CD14-positive monocyte (primary cell): ENCODE measurements around the gene CLK3. TPM values are rescaled to one million over a fixed set of nuclear protein-coding genes. Genes with fewer than 3 reads are reported as not detected.

Source experiments
- DNase-seq, 3 donors: peaks; one replicate each; pipeline ENCODE4 v3.0.0-alpha.2; 2011 to 2022
- H2AFZ ChIP-seq: 2 replicates; pipeline ENCODE4 v1.6.0; 2012; ENCODE audit warnings: mild to moderate bottlenecking, low read depth, low read length, inconsistent platforms; ENCODE audit not compliant: insufficient read depth, poor library complexity, severe bottlenecking
- H3K27ac ChIP-seq, 2 donors: 1 replicate in 1 of 2; 2 replicates in 1 of 2; pipeline ENCODE4 v1.5.1; 2012 to 2013; ENCODE audit warnings: low read length in 2 of 2, control low read depth in 1 of 2, inconsistent platforms in 1 of 2, low read depth in 1 of 2, mild to moderate bottlenecking in 1 of 2
- H3K27me3 ChIP-seq, 2 donors: one replicate each; pipeline versions ENCODE4 v1.6.0 to v1.6.1; 2011 to 2013; ENCODE audit warnings: low read length in 2 of 2; ENCODE audit not compliant: control insufficient read depth in 2 of 2, insufficient read depth in 2 of 2
- H3K36me3 ChIP-seq, 2 donors: replicated peaks in 1 of 2; 1 replicate in 1 of 2; 2 replicates in 1 of 2; pipeline versions ENCODE4 v1.5.1 to v1.6.1; 2012 to 2013; ENCODE audit warnings: low read length in 2 of 2, control low read depth in 1 of 2, inconsistent platforms in 1 of 2, mild to moderate bottlenecking in 1 of 2; ENCODE audit not compliant: insufficient read depth in 2 of 2, control insufficient read depth in 1 of 2
- H3K4me1 ChIP-seq, 2 donors: 1 replicate in 1 of 2; 2 replicates in 1 of 2; pipeline versions ENCODE4 v1.5.1 to v1.6.1; 2012 to 2013; ENCODE audit warnings: low read length in 2 of 2, control low read depth in 1 of 2, inconsistent platforms in 1 of 2, mild to moderate bottlenecking in 1 of 2, moderate library complexity in 1 of 2; ENCODE audit not compliant: insufficient read depth in 2 of 2, control insufficient read depth in 1 of 2
- H3K4me2 ChIP-seq: replicated peaks from 2 replicates; pipeline ENCODE3; 2012; ENCODE audit warnings: low read length, moderate library complexity, mild to moderate bottlenecking; ENCODE audit not compliant: poor library complexity, severe bottlenecking; ENCODE audit errors: extremely low read depth
- H3K4me3 ChIP-seq, 3 experiments: fragments of 200-600 bp in 1 of 3; sonication (generic) in 1 of 3; replicated peaks in 1 of 3; 1 replicate in 2 of 3; 2 replicates in 1 of 3; pipeline ENCODE4 v1.5.1; 2011 to 2013; ENCODE audit warnings: low read length in 3 of 3, mild to moderate bottlenecking in 3 of 3, control low read depth in 2 of 3, low read depth in 2 of 3, inconsistent platforms in 1 of 3, moderate library complexity in 1 of 3
- H3K79me2 ChIP-seq: 2 replicates; pipeline ENCODE4 v1.6.0; 2012; ENCODE audit warnings: mild to moderate bottlenecking, control low read depth, inconsistent platforms, low read length, moderate library complexity; ENCODE audit not compliant: insufficient read depth
- H3K9ac ChIP-seq: 2 replicates; pipeline ENCODE4 v1.6.0; 2017; ENCODE audit warnings: low read length, mild to moderate bottlenecking; ENCODE audit not compliant: insufficient read depth, poor library complexity, severe bottlenecking
- H3K9me3 ChIP-seq, 2 donors: replicated peaks in 1 of 2; 1 replicate in 1 of 2; 2 replicates in 1 of 2; pipeline versions ENCODE4 v1.5.1 to v1.6.1; 2012 to 2013; ENCODE audit warnings: low read length in 2 of 2, control low read depth in 1 of 2; ENCODE audit not compliant: control insufficient read depth in 1 of 2, insufficient read depth in 1 of 2
- H4K20me1 ChIP-seq: 2 replicates; pipeline ENCODE4 v1.6.0; 2012; ENCODE audit warnings: mild to moderate bottlenecking, low read length, control low read depth, moderate library complexity; ENCODE audit not compliant: insufficient read depth
- H3K27ac Mint-ChIP-seq, 7 donors: one replicate each; pipeline ENCODE4 v1.8.0; 2020; ENCODE audit warnings: mild to moderate bottlenecking in 7 of 7, mixed read lengths in 7 of 7, moderate library complexity in 6 of 7, inconsistent platforms in 2 of 7
- H3K27me3 Mint-ChIP-seq, 3 donors: one replicate each; pipeline ENCODE4 v1.8.0; 2021 to 2022; ENCODE audit warnings: low read depth in 3 of 3, mild to moderate bottlenecking in 3 of 3, mixed read lengths in 3 of 3, moderate library complexity in 3 of 3, inconsistent platforms in 1 of 3
- H3K36me3 Mint-ChIP-seq, 2 donors: one replicate each; pipeline ENCODE4 v1.8.0; 2020; ENCODE audit warnings: mixed read lengths in 2 of 2, inconsistent platforms in 1 of 2, mild to moderate bottlenecking in 1 of 2
- H3K4me1 Mint-ChIP-seq: one replicate; pipeline ENCODE4 v1.8.0; 2020; ENCODE audit warnings: mild to moderate bottlenecking, mixed read lengths
- H3K4me3 Mint-ChIP-seq, 2 donors: one replicate each; pipeline ENCODE4 v1.8.0; 2020; ENCODE audit warnings: mild to moderate bottlenecking in 2 of 2, mixed read lengths in 2 of 2, moderate library complexity in 1 of 2
- H3K9me3 Mint-ChIP-seq, 7 donors: one replicate each; pipeline ENCODE4 v1.8.0; 2020 to 2022; ENCODE audit warnings: mixed read lengths in 7 of 7, mild to moderate bottlenecking in 6 of 7, moderate library complexity in 6 of 7, inconsistent platforms in 2 of 7
- CTCF ChIP-seq: fragments of 200-600 bp; IDR thresholded peaks from one replicate; pipeline ENCODE4 v1.8.0; 2022; ENCODE audit warnings: antibody characterized with exemption, mild to moderate bottlenecking
- WGBS: methylation state at CpG from one replicate; pipeline ENCODE4 v1.1.5; 2013; ENCODE audit warnings: missing lambda C conversion rate; ENCODE audit not compliant: insufficient coverage; 5-methylcytosine and 5-hydroxymethylcytosine counted together
- intact Hi-C, 2 donors: fragments of 100-400 bp; cut with micrococcal nuclease; formaldehyde crosslinking; loops; one replicate each; pipeline versions ENCODE4 v1.15.0 to v1.15.1; 2023
- polyA plus RNA-seq, 3 donors: library from polyadenylated mRNA; depleted of rRNA in 1 of 3; unstranded in 2 of 3; stranded (reverse) in 1 of 3; fragments of 300-500 nt in 2 of 3; fragments of >200 nt in 1 of 3; fragmentation: Illumina TruSeq in 2 of 3; gene quantifications; 1 replicate in 2 of 3; 2 replicates in 1 of 3; pipeline ENCODE4 v1.2.3, GENCODE V29; 2012 to 2021

The CLK3 gene
- polyA plus RNA-seq, 3 donors, result 27.6 to 354 (median 33.2) TPM

GRCh38 chr15:74646480-74646879 is 30.8 kb downstream of the CLK3 start:
- peaks cover 24 to 79% of the 10 kb centered on the region in 2 donors for H3K36me3 ChIP-seq
- peaks cover 54 to 65% of the 10 kb centered on the region in 2 donors for H3K36me3 Mint-ChIP-seq

DNA sequence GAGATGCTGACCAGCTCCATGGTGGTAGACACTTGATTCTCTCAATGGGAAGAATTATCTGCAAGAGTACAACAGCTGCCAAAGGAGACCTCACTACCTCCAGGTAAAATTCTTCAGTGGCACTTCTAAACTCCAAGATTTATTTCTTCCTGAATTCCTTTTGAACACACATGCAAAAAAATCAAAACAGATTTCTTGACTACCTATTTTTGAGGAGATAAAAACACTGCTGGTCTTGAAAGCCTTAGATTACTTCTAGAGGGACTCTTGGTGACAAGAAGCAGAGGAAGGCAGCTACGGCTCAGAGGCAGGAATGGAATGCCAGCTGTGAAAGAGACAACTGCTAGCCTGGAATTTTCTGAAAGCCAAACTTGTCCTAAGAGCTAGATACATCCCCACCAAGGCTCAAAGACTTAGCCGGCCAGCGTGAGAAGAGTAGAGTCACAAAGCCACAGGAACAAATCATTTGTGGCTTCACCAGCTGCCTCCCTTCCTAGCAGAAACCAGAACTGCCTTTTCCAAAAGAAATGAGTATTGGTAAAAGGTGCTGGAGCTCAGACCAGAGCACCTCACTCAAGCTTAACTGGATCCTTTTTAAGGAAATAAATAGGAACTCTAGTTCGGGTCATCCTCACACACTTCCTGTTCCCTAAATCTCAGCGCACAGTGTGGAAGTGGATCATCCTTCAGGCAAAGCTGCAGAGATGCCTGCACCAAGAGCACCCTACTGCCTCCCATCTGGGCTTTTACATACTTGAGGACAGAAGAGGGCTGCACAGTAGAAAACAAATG is 32.6 kb downstream of the CLK3 start:
- H3K4me1 Mint-ChIP-seq, result peaks cover 8% of the 10 kb centered on the region
- H3K4me3 Mint-ChIP-seq, result no peak overlapping the region
- H3K36me3 ChIP-seq, result peaks cover 11 to 65% of the 10 kb centered on the region in 2 donors
- no peak for TF ChIP-seq CTCF
- no peak overlapping the region for H3K9ac ChIP-seq
- H3K27me3 ChIP-seq, result no peaks in the 10 kb centered on the region
- no peaks in the 10 kb centered on the region for H3K9me3 Mint-ChIP-seq
- H3K4me2 ChIP-seq, result no peak overlapping the region
- no peaks in the 10 kb centered on the region for H3K79me2 ChIP-seq
- H3K9me3 ChIP-seq, result no peaks in the 10 kb centered on the region
- no peak overlapping the region for H3K4me3 ChIP-seq
- H3K27me3 Mint-ChIP-seq, result no peaks in the 10 kb centered on the region
- intact Hi-C loops, result no loop called here
- H3K4me1 ChIP-seq, result peaks cover 0 to 6% of the 10 kb centered on the region in 2 donors
- peaks cover 42 to 58% of the 10 kb centered on the region in 2 donors for H3K36me3 Mint-ChIP-seq
- H3K27ac ChIP-seq, result peak overlapping the region in 1 of 2 donors; percentile 14
- H4K20me1 ChIP-seq, result peaks cover 27% of the 10 kb centered on the region
- no peak overlapping the region for H2AFZ ChIP-seq
- peak in 2 of 3 donors; percentile 20 to 23 for DNase-seq
- no peak overlapping the region for H3K27ac Mint-ChIP-seq
- no CpG with 5 or more reads among the region's 5 CpGs for WGBS

More at GRCh38 chr15:74646480-74646879, 30.8 kb downstream of the CLK3 start:
- DNase-seq, result no peak
- Mint-ChIP-seq H3K9me3 (no peaks in the 10 kb centered on the region), H3K27ac (peak overlapping the region in 1 of 7 donors; percentile 9), H3K4me1 (peaks cover 6% of the 10 kb centered on the region), H3K27me3 (no peaks in the 10 kb centered on the region), H3K4me3 (no peak overlapping the region)
- no peak for TF ChIP-seq CTCF
- H3K4me1 ChIP-seq, result peaks cover 0 to 5% of the 10 kb centered on the region in 2 donors
- H3K9ac ChIP-seq, result no peak overlapping the region
- H2AFZ ChIP-seq, result no peak overlapping the region
- intact Hi-C loops, result no loop called here
- no peak overlapping the region for H3K4me3 ChIP-seq
- no peaks in the 10 kb centered on the region for H3K9me3 ChIP-seq
- no peaks in the 10 kb centered on the region for H3K79me2 ChIP-seq
- peaks cover 34% of the 10 kb centered on the region for H4K20me1 ChIP-seq
- no peaks in the 10 kb centered on the region for H3K27me3 ChIP-seq
- no peak overlapping the region for H3K27ac ChIP-seq
- H3K4me2 ChIP-seq, result no peak overlapping the region
